Tracheal epithelial cell (primary cell): ENCODE results near the gene MAGEB2. TPM values are rescaled to one million over a fixed set of nuclear protein-coding genes. Genes with fewer than 3 reads are reported as not detected.

ENCODE experiments used
- total RNA-seq: library from RNA; depleted of rRNA; stranded (reverse); fragments of >200 nt; gene quantifications from 2 replicates; pipeline ENCODE4 v1.2.1, GENCODE V29; 2014

The MAGEB2 gene
- not detected in 2 replicates for total RNA-seq

GRCh38 chrX:30215357-30215843 is at the start of gene MAGEB2:
Gene MAGEB2, plus strand, starts transcription at chrX:30215563. Its CDS starts 3,018 bp downstream, at chrX:30218581.

GRCh38 chrX:30230395-30230794 is 15.0 kb downstream of the MAGEB2 start, which contains the start of gene MAGEB3:
Gene MAGEB3, plus strand, starts transcription at chrX:30230657. Its CDS starts 5,268 bp downstream, at chrX:30235925.

GRCh38 chrX:30241724-30242415 is 26.5 kb downstream of the MAGEB2 start, which contains the start of gene MAGEB4:
Gene MAGEB4, plus strand, starts transcription at chrX:30242000. Its CDS starts 136 bp downstream, at chrX:30242136.

GRCh38 chrX:30246769-30247489 is 31.6 kb downstream of the MAGEB2 start, which contains the start of gene MAGEB1:
Gene MAGEB1, plus strand, starts transcription at chrX:30247146. Its CDS starts 3,348 bp downstream, at chrX:30250494.

Other genes with a start within 250 kb of the MAGEB2 start
- gene MAGEB3, start 15.1 kb downstream of the MAGEB2 start, total RNA-seq = not detected in 2 replicates
- gene MAGEB4, start 26.4 kb downstream of the MAGEB2 start, total RNA-seq = not detected in 2 replicates
- not detected in 2 replicates for gene MAGEB1, start 31.6 kb downstream of the MAGEB2 start, total RNA-seq
- 0.24 TPM in 1 of 2 replicates, not detected in the other for gene NR0B1, start 93.8 kb downstream of the MAGEB2 start, total RNA-seq